ENCODE results near the gene CELF2.

Gene CELF2

GRCh38 chr10:11118686-11119085 lies 101.0 kb downstream of the CELF2 start (continued):
- TF ChIP-seq AEBP2 (tag by site-specific recombination; IDR thresholded peaks at IDR 0.05; ENCODE audit: borderline replicate concordance) (no peak), ZNF677 (tag by site-specific recombination; IDR thresholded peaks at IDR 0.05) (no peak), ZNF600 (tag by site-specific recombination; IDR thresholded peaks at IDR 0.05) (no peak), ZNF433 (tag by site-specific recombination; IDR thresholded peaks at IDR 0.05; ENCODE audit: low read depth) (no peak), ZBTB1 (tag by site-specific recombination; IDR thresholded peaks at IDR 0.05) (no peak), TRIM28 (IDR thresholded peaks at IDR 0.05; ENCODE audit: borderline replicate concordance, low read length) (no peak), PBX3 (CRISPR knock-in tag; IDR thresholded peaks at IDR 0.05) (no peak), ZNF624 (tag by site-specific recombination; IDR thresholded peaks at IDR 0.05) (no peak), ZNF280D (tag by site-specific recombination; IDR thresholded peaks at IDR 0.05) (no peak), ZNF488 (tag by site-specific recombination; IDR thresholded peaks at IDR 0.05) (no peak), GFI1B (tag by site-specific recombination; IDR thresholded peaks at IDR 0.05) (no peak)

GRCh38 chr10:11119843-11120242 lies 102.2 kb downstream of the CELF2 start:
- ChIA-PET CTCF (interaction anchor here (0.7 to 2.1 kb wide), 2 partner anchors 20 to 26 kb away, joined by 3 to 4 read pairs; no protein-coding TSS in a partner anchor), POLR2A (no interaction called here)
- Histone ChIP-seq H3K36me3 (ENCODE audit: control insufficient read depth in 2 of 2, insufficient read depth in 1 of 2, low read length in 2 of 2) (no peaks in the 10 kb centered on the region), H3K4me3 (ENCODE audit: low read depth, low read length) (no peak overlapping the region), H3K27ac (ENCODE audit: extremely low read depth, low read depth, low read length) (no peak overlapping the region), H3K9me3 (ENCODE audit: control insufficient read depth, insufficient read depth, low read depth, low read length) (no peaks in the 10 kb centered on the region), H3K4me1 (ENCODE audit: control insufficient read depth, insufficient read depth, low read length) (no peaks in the 10 kb centered on the region)
- no peak for TF ChIP-seq ZNF366 (tag by site-specific recombination; conservative IDR thresholded peaks at IDR 0.05)
- TF ChIP-seq ZNF302 (tag by site-specific recombination; IDR thresholded peaks at IDR 0.05; ENCODE audit: low read depth), result no peak
- no peak for TF ChIP-seq ZNF768 (tag by site-specific recombination; IDR thresholded peaks at IDR 0.05)
- no peak for TF ChIP-seq ZNF274 (IDR thresholded peaks at IDR 0.05; ENCODE audit: low read length)
- no peak for TF ChIP-seq ZNF274 (tag by site-specific recombination; IDR thresholded peaks at IDR 0.05; ENCODE audit: borderline replicate concordance)
- TF ChIP-seq TSHZ1 (tag by site-specific recombination; IDR thresholded peaks at IDR 0.05; ENCODE audit: borderline replicate concordance), result no peak
- no peak for TF ChIP-seq ZNF174 (tag by site-specific recombination; IDR thresholded peaks at IDR 0.05)
- no peak for TF ChIP-seq KLF7 (tag by site-specific recombination; IDR thresholded peaks at IDR 0.05; ENCODE audit: borderline replicate concordance)
- TF ChIP-seq ZSCAN16 (tag by site-specific recombination; IDR thresholded peaks at IDR 0.05), result no peak
- TF ChIP-seq WT1 (tag by site-specific recombination; IDR thresholded peaks at IDR 0.05), result no peak
- no peak for TF ChIP-seq ZNF707 (tag by site-specific recombination; IDR thresholded peaks at IDR 0.05)
- TF ChIP-seq SALL2 (tag by site-specific recombination; IDR thresholded peaks at IDR 0.05; ENCODE audit: borderline replicate concordance), result no peak
